WTC11 (cell line): ENCODE data around the gene FDXR.

Source experiments
- AFF4 ChIP-seq: sonication (generic); formaldehyde crosslinking; IDR thresholded peaks from 2 replicates; pipeline ENCODE4 v1.8.1; 2023; ENCODE audit warnings: mild to moderate bottlenecking, missing genetic modification reagents, borderline replicate concordance
- CTCF ChIP-seq: fragments of 200-600 bp; IDR thresholded peaks from 2 replicates; pipeline ENCODE4 v1.8.0; 2022; ENCODE audit warnings: antibody characterized with exemption
- E2F4 ChIP-seq: sonication (generic); formaldehyde crosslinking; IDR thresholded peaks from 2 replicates; pipeline ENCODE4 v1.8.1; 2022; ENCODE audit warnings: low read depth, mild to moderate bottlenecking, moderate library complexity, missing genetic modification reagents, borderline replicate concordance
- FOXJ3 ChIP-seq: sonication (generic); formaldehyde crosslinking; IDR thresholded peaks from 2 replicates; pipeline ENCODE4 v1.9.0; 2021; ENCODE audit warnings: missing genetic modification reagents, mild to moderate bottlenecking, borderline replicate concordance
- JUN ChIP-seq: sonication (generic); formaldehyde crosslinking; IDR thresholded peaks from 2 replicates; pipeline ENCODE4 v1.8.0; 2023; ENCODE audit warnings: mild to moderate bottlenecking, missing genetic modification reagents
- SMAD4 ChIP-seq: sonication (generic); formaldehyde crosslinking; IDR thresholded peaks from 2 replicates; pipeline ENCODE4 v1.8.0; 2022; ENCODE audit warnings: mild to moderate bottlenecking, missing genetic modification reagents

- TF ChIP-seq FOXJ3 (CRISPR knock-in tag) (no peak), SMAD4 (CRISPR knock-in tag) (no peak), CTCF (no peak), AFF4 (CRISPR knock-in tag) (no peak), E2F4 (no peak), JUN (CRISPR knock-in tag) (no peak)
Measured at GRCh38 chr17:74903671-74904070, 30.9 kb upstream of the FDXR start.
